HepG2 (cell line): Measurements from ENCODE around the gene SOX9. TPM values are rescaled to one million over a fixed set of nuclear protein-coding genes. Genes with fewer than 3 reads are reported as not detected.
"Not testable (repeated sequence)": the region's sequence is repeated elsewhere in the genome, so short reads cannot be mapped to it uniquely, and the experiment has no call there.

Experiments
- ATAC-seq: fragments of 200-7000 bp; cut with Tn5 transposase; 3 replicates; pipeline ENCODE4 v1.9.1; 2020; ENCODE audit warnings: mild to moderate bottlenecking, moderate library complexity
- BruUV-seq: library from RNA; stranded (reverse); fragments of 400-500 nt; replicated peaks from 2 replicates; lab custom pipeline; 2021; lab: Mats Ljungman, UMichigan
- CTCF ChIA-PET: fragments of 300-600 bp; formaldehyde crosslinking; extraction: SDS; loops from one replicate; lab custom pipeline; 2021; ENCODE audit warnings: low total read pairs, inconsistent platforms, low intra/inter-chr PET ratio; lab: Yijun Ruan, JAX
- POLR2A ChIA-PET: fragments of 350-600 bp; sonication (Branson Sonifier 250); formaldehyde crosslinking; loops from one replicate; lab custom pipeline; 2020; ENCODE audit warnings: antibody characterized with exemption, inconsistent platforms; lab: Yijun Ruan, JAX
- DNase-seq: peaks from one replicate; pipeline ENCODE4 v3.0.0-alpha.2; 2015; ENCODE audit warnings: low spot score
- FAIRE-seq: peaks from 3 replicates; lab custom pipeline; 2011; peaks lifted over from hg19 to GRCh38; lab: Jason Lieb, UNC
- H2AFZ ChIP-seq: one replicate; pipeline ENCODE4 v1.6.1; 2011; ENCODE audit warnings: low read length, inconsistent platforms
- H3K27ac ChIP-seq: fragments of 300-600 bp; 3 replicates; pipeline ENCODE4 v1.8.0; 2011; ENCODE audit warnings: mixed run types, mild to moderate bottlenecking, mixed read lengths, low read length, inconsistent platforms; ENCODE audit not compliant: insufficient read depth; ENCODE audit errors: extremely low read length
- H3K27me3 ChIP-seq, 2 experiments: fragments of 200-600 bp in 1 of 2; 2 replicates in 1 of 2; 3 replicates in 1 of 2; pipeline versions ENCODE4 v1.6.0 to v1.8.0; 2011; ENCODE audit warnings: low read length in 2 of 2, mild to moderate bottlenecking in 2 of 2, moderate library complexity in 2 of 2, inconsistent platforms in 1 of 2; ENCODE audit not compliant: insufficient read depth in 2 of 2, control insufficient read depth in 1 of 2
- H3K36me3 ChIP-seq, 2 experiments: fragments of 200-600 bp in 1 of 2; replicated peaks in 1 of 2; 2 replicates in 1 of 2; 3 replicates in 1 of 2; pipeline versions ENCODE4 v1.5.1 to v1.8.0; 2011; ENCODE audit warnings: low read length in 2 of 2, inconsistent platforms in 1 of 2; ENCODE audit not compliant: insufficient read depth in 2 of 2, control insufficient read depth in 1 of 2
- H3K4me1 ChIP-seq: 2 replicates; pipeline ENCODE4 v1.5.1; 2012; ENCODE audit warnings: low read length, inconsistent platforms; ENCODE audit not compliant: insufficient read depth
- H3K4me2 ChIP-seq: 2 replicates; pipeline ENCODE4 v1.6.0; 2011; ENCODE audit warnings: low read depth, low read length, inconsistent platforms
- H3K4me3 ChIP-seq, 3 experiments: fragments of 200-600 bp in 1 of 3; sonication (generic), shearing (Covaris generic) in 1 of 3; replicated peaks in 1 of 3; 2 replicates each; pipeline ENCODE4 v1.5.1; 2011 to 2016; ENCODE audit warnings: low read length in 3 of 3, inconsistent platforms in 2 of 3, low read depth in 2 of 3, mild to moderate bottlenecking in 2 of 3, control low read depth in 1 of 3, mixed read lengths in 1 of 3; ENCODE audit not compliant: insufficient read depth in 1 of 3
- H3K79me2 ChIP-seq: one replicate; pipeline ENCODE4 v1.6.1; 2011; ENCODE audit warnings: low read length, inconsistent platforms; ENCODE audit not compliant: insufficient read depth
- H3K9ac ChIP-seq: 2 replicates; pipeline ENCODE4 v1.6.0; 2011; ENCODE audit warnings: mild to moderate bottlenecking, low read depth, low read length, inconsistent platforms; ENCODE audit not compliant: insufficient read depth
- H3K9me3 ChIP-seq: 2 replicates; pipeline ENCODE4 v1.5.1; 2012; ENCODE audit warnings: mild to moderate bottlenecking, low read length
- H4K20me1 ChIP-seq: 2 replicates; pipeline ENCODE4 v1.6.0; 2011; ENCODE audit warnings: inconsistent platforms, mild to moderate bottlenecking, low read length, moderate library complexity; ENCODE audit not compliant: insufficient read depth
- DNMT3B ChIP-seq: conservative IDR thresholded peaks from 2 replicates; pipeline ENCODE4 v1.6.1; 2016; ENCODE audit warnings: missing biosample characterization, control low read depth
- ETV6 ChIP-seq: sonication (generic); formaldehyde crosslinking; conservative IDR thresholded peaks from 2 replicates; pipeline ENCODE4 v1.4.0; 2020; ENCODE audit warnings: missing genetic modification reagents
- HOXA5 ChIP-seq: sonication (generic); formaldehyde crosslinking; IDR thresholded peaks from 2 replicates; pipeline ENCODE4 v1.4.0; 2020; ENCODE audit warnings: missing genetic modification reagents
- MIER2 ChIP-seq: IDR thresholded peaks from 2 replicates; pipeline ENCODE4 v1.6.1; 2016; ENCODE audit warnings: missing biosample characterization, missing genetic modification reagents
- NR1H2 ChIP-seq: sonication (generic); formaldehyde crosslinking; IDR thresholded peaks from 2 replicates; pipeline ENCODE4 v1.8.1; 2022; ENCODE audit warnings: low read depth, missing genetic modification reagents, borderline replicate concordance
- PHF8 ChIP-seq: sonication (generic); formaldehyde crosslinking; IDR thresholded peaks from 2 replicates; pipeline ENCODE4 v1.5.0; 2020; ENCODE audit warnings: missing genetic modification reagents
- XRCC5 ChIP-seq: fragments of 200-400 bp; formaldehyde crosslinking; optimal IDR thresholded peaks from 2 replicates; pipeline ENCODE3; 2017; ENCODE audit warnings: mild to moderate bottlenecking, low read length
- ZNF121 ChIP-seq: sonication (generic); formaldehyde crosslinking; IDR thresholded peaks from 2 replicates; pipeline ENCODE4 v1.5.0; 2020; ENCODE audit warnings: mild to moderate bottlenecking, missing genetic modification reagents
- ZNF564 ChIP-seq: sonication (generic); formaldehyde crosslinking; IDR thresholded peaks from 2 replicates; pipeline ENCODE4 v1.8.1; 2023; ENCODE audit warnings: mild to moderate bottlenecking, missing genetic modification reagents
- ZNF720 ChIP-seq: sonication (generic); formaldehyde crosslinking; IDR thresholded peaks from 2 replicates; pipeline ENCODE4 v1.4.0; 2020; ENCODE audit warnings: missing genetic modification reagents
- ZSCAN21 ChIP-seq: sonication (generic); formaldehyde crosslinking; IDR thresholded peaks from 2 replicates; pipeline ENCODE4 v1.8.0; 2022; ENCODE audit warnings: mild to moderate bottlenecking, missing genetic modification reagents, moderate library complexity, borderline replicate concordance
- WGBS: methylation state at CpG from one replicate; pipeline ENCODE4 v1.1.6; 2017; ENCODE audit warnings: low lambda C conversion rate; 5-methylcytosine and 5-hydroxymethylcytosine counted together
- in situ Hi-C: cut with HindIII; loops from 2 replicates; pipeline ENCODE4 v1.10.0; 2017; ENCODE audit warnings: low pct_unique_long_range_greater_than_20kb; ENCODE audit not compliant: extremely low pct_ligation_motif_present
- intact Hi-C: fragments of 100-400 bp; cut with micrococcal nuclease; formaldehyde crosslinking; loops from one replicate; pipeline ENCODE4 v1.10.0; 2022; ENCODE audit not compliant: unreplicated experiment
- polyA plus RNA-seq, 8 experiments: library from polyadenylated mRNA; depleted of rRNA in 3 of 8; stranded (reverse) in 7 of 8; unstranded in 1 of 8; fragments of >200 nt; fragmentation: Illumina TruSeq in 4 of 8; extraction: Trizol in 4 of 8; gene quantifications; 2 replicates each; pipeline versions ENCODE4 v1.2.1 to v1.2.3, GENCODE V29; 2011 to 2016; ENCODE audit warnings: low read depth in 4 of 8, missing spikeins in 1 of 8, mixed read lengths in 1 of 8; ENCODE audit not compliant: insufficient read depth in 1 of 8
- total RNA-seq, 5 experiments: library from RNA; depleted of rRNA; stranded (reverse); fragments of >200 nt; fragmentation: Illumina TruSeq; extraction: Trizol; gene quantifications; 2 replicates each; pipeline ENCODE4 v1.2.3, GENCODE V29; 2016; ENCODE audit warnings: low read depth in 1 of 5
- TF ChIP-seq, protein P1 (sequence below): sonication (generic); formaldehyde crosslinking; IDR thresholded peaks from 2 replicates; pipeline ENCODE4 v1.8.1; 2023; ENCODE audit warnings: missing genetic modification reagents, mild to moderate bottlenecking, borderline replicate concordance
- TF ChIP-seq, protein P2 (sequence below): sonication (generic); formaldehyde crosslinking; IDR thresholded peaks from 2 replicates; pipeline ENCODE4 v1.4.0; 2020; ENCODE audit warnings: missing genetic modification reagents, borderline replicate concordance

SOX9 gene
- total and polyA plus RNA-seq, 2 of the 13 experiments (the other 11 are each of a cell fraction or from before 2014, with no cell fraction given) = 16.1 to 27.6 TPM

DNA sequence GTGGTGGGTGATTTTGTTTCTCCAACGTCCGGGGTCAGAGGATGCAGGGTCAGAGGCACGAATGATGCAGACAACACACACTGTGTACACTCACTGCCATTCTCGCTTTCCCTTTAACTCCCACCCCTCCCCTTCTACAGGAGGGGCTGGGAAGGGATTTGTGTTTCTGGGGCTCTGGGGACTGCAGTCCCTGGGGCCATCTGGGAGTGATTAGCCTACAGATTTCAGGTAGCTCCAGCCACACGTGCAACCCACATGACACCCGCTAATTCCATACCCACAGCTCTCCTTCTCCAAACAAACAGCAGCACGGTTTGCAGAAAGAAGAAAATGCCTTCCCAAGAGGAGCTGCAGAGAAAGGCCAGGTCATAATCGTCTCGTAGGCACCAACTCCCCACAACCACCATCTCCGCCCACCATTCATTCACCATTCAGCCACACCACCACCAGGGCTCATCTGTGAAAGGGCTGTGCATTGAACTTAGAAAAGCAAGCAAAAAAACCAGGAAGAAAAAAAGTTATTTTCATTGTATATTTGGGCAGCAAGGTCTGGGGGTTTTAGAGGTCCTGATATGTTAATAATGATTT, 9.4 kb upstream of the SOX9 start (continued):
- TF ChIP-seq, protein P1, sequence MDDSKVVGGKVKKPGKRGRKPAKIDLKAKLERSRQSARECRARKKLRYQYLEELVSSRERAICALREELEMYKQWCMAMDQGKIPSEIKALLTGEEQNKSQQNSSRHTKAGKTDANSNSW (CRISPR knock-in tag) = no peak
- TF ChIP-seq XRCC5 = peak; percentile 32

- DNase-seq, FAIRE-seq, BruUV-seq, H3K27ac ChIP-seq, H3K79me2 ChIP-seq, H3K9me3 ChIP-seq, H3K27me3 ChIP-seq, H4K20me1 ChIP-seq, CTCF ChIA-PET, ATAC-seq, H2AFZ ChIP-seq, H3K9ac ChIP-seq, H3K36me3 ChIP-seq, H3K4me3 ChIP-seq: not testable (repeated sequence)
- peaks cover 41% of the 10 kb centered on the region for H3K4me1 ChIP-seq
- peak; percentile 49 for TF ChIP-seq ZNF121
- intact Hi-C loops (loop anchor here (10.0 kb wide), 1 partner anchor 427 kb away; no protein-coding TSS in a partner anchor), in situ Hi-C loops (loop anchor here (10.0 kb wide), 2 partner anchors 1347 to 1477 kb away; no protein-coding TSS in a partner anchor)
- POLR2A ChIA-PET = interaction anchor here (0.9 to 2.9 kb wide), 2 partner anchors 8 to 19 kb away, joined by 3 to 13 read pairs; partner anchors contain the start of gene SOX9
- H3K4me2 ChIP-seq = peak overlapping the region; percentile 52; the same call in 1 of the 2 replicates
- 78% methylated on average over 5 of the region's 5 CpGs for WGBS
These were observed 8.9 kb upstream of the SOX9 start for GRCh38 chr17:72111926-72112325.

DNA sequence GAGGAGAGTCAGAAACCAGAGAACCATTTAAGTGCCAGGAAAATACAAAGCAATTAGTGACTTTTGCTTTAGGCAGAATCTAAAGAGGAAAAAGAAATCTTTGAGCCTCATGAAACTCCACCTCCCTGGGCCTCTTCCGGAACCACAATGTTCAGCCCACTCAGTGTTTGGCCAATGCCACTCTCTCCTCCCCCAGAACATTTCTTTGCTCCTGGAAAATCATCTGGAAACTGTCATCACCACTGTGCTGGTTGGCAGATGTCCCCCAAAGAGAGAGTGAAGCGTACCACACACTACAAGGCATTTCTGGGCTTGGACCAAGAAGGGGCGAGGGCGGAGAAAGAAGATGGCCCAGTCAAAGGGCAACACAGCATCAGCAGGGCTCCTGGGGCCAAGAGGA, 7.1 kb upstream of the SOX9 start:
- Histone ChIP-seq H4K20me1 (no peaks in the 10 kb centered on the region), H3K79me2 (no peaks in the 10 kb centered on the region), H3K27ac (no peak overlapping the region), H3K4me2 (no peak overlapping the region), H3K9ac (no peak overlapping the region), H3K36me3 (no peaks in the 10 kb centered on the region), H3K9me3 (no peaks in the 10 kb centered on the region), H2AFZ (no peak overlapping the region), H3K4me3 (no peak overlapping the region), H3K27me3 (no peaks in the 10 kb centered on the region), H3K4me1 (peaks cover 35% of the 10 kb centered on the region)
- ChIA-PET CTCF (no interaction called here), POLR2A (no interaction called here)
- intact Hi-C loops (loop anchor here (10.0 kb wide), 1 partner anchor 429 kb away; no protein-coding TSS in a partner anchor), in situ Hi-C loops (loop anchor here (10.0 kb wide), 2 partner anchors 1349 to 1479 kb away; no protein-coding TSS in a partner anchor)
- WGBS = 97% methylated on average over 4 of the region's 4 CpGs
- no TSS peak for BruUV-seq
- ATAC-seq (no peak), FAIRE-seq (no peak), DNase-seq (no peak)
- no peak for TF ChIP-seq ETV6 (CRISPR knock-in tag)
- TF ChIP-seq ZSCAN21 (CRISPR knock-in tag) = no peak
- TF ChIP-seq MIER2 (CRISPR knock-in tag) = no peak
- TF ChIP-seq ZNF720 (CRISPR knock-in tag) = no peak
- no peak for TF ChIP-seq PHF8 (CRISPR knock-in tag)
- no peak for TF ChIP-seq HOXA5 (CRISPR knock-in tag)
- no peak for TF ChIP-seq ZNF564 (CRISPR knock-in tag)
- TF ChIP-seq, protein P2, sequence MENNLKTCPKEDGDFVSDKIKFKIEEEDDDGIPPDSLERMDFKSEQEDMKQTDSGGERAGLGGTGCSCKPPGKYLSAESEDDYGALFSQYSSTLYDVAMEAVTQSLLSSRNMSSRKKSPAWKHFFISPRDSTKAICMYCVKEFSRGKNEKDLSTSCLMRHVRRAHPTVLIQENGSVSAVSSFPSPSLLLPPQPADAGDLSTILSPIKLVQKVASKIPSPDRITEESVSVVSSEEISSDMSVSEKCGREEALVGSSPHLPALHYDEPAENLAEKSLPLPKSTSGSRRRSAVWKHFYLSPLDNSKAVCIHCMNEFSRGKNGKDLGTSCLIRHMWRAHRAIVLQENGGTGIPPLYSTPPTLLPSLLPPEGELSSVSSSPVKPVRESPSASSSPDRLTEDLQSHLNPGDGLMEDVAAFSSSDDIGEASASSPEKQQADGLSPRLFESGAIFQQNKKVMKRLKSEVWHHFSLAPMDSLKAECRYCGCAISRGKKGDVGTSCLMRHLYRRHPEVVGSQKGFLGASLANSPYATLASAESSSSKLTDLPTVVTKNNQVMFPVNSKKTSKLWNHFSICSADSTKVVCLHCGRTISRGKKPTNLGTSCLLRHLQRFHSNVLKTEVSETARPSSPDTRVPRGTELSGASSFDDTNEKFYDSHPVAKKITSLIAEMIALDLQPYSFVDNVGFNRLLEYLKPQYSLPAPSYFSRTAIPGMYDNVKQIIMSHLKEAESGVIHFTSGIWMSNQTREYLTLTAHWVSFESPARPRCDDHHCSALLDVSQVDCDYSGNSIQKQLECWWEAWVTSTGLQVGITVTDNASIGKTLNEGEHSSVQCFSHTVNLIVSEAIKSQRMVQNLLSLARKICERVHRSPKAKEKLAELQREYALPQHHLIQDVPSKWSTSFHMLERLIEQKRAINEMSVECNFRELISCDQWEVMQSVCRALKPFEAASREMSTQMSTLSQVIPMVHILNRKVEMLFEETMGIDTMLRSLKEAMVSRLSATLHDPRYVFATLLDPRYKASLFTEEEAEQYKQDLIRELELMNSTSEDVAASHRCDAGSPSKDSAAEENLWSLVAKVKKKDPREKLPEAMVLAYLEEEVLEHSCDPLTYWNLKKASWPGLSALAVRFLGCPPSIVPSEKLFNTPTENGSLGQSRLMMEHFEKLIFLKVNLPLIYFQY (CRISPR knock-in tag) = no peak
- no peak for TF ChIP-seq DNMT3B (CRISPR knock-in tag)
- no peak for TF ChIP-seq NR1H2
